IPS DF 19.7 (cell line): ENCODE results near the gene HMG20B.
"Not testable (repeated sequence)": the region's sequence is repeated elsewhere in the genome, so short reads cannot be mapped to it uniquely, and the experiment has no call there.

Experiments
- DNase-seq: peaks from one replicate; pipeline ENCODE4 v3.0.0-alpha.2; 2013; ENCODE audit warnings: low read depth, low spot score

The HMG20B gene

DNA sequence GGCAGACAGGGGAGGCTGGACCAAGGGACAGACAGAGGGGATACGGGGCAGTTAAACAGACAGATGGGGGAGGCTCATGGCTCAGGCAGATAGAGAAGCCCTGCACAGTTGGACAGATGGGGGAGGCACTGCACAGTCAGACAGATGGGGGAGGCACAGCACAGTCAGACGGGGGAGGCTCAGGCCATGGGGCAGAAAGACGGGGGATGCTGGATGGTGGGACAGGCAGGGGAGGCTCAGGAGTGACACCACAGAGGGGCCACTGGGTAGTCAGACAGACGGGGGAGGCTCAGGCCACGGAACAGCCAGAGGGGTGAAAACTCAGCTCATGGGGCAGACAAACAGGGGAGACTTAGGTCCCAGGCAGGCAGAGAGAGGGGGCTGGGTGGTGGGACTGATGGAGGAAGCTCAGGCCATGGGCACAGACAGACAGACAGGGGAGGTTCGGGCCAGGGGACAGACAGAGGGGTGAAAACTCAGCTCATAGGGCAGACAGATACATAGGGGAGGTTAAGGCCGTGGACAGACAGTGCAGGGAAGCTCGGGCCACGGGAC is 16.2 kb upstream of the HMG20B start:
- no peak for DNase-seq

DNA sequence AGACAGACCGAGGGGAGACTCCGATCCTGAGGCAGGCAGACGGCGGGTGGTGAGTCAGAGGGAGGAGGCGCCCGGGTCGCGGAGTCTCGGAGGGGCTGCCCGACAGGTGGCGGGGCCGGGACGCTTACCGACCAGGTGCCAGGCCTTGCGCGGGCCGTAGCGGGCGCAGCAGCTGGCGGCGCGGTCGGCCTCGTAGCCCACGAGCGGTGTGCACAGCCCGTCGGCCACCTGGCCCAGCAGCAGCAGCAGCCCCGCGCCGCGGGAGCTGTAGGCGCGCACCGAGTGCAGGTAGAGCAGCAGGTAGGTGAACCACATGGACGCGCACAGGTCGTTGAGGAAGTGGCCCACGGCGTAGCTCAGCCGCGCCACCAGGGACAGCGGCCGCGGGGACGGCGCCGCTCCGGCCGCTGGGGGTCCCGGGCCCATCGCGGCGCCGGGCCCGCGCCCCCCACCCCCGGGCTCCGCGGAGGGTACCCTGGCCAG is 15.7 kb upstream of the HMG20B start:
- no peak for DNase-seq

DNA sequence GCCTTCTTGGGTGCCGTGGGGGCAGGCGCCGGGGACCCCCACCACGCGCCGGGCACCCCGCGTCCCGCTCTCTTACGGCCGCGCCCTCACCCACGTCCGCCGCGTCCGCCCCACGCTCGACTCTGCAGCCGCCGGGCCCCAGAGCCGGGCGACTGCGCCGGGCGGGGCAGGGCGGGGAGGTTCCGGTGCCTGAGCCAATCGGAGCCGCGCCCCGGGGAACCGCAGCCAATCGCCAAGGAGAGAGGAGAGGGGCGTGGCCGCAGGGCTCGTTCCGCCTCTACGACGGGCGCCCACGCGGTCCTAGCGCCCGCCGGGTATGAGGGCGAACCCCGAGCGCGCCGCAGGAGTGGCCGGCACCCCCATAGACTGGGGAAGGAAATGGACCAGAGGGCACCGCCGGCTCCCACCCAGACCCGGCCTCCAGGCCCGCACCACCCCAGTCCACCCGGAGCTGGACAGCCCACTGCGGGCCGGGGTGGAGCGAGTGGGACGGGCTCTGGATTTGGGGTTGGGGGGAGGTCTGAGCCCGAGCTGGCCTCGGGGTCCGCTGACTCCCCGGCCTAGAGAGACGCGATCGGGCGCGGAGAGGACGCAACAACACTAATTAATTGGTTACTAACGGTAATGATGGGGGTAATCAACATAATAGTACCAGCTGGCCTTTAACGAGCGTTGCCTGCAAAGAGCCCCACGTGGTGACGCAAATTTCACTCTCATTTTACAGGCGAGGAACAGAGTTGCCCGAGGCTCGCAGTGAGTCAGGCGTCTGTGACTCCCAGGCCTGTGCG is 15.1 kb upstream of the HMG20B start, which contains the start of gene MFSD12:
Gene MFSD12, minus strand, starts transcription at position 126 of the 788 bp plus-strand sequence. CDS start 183 bp downstream, outside the sequence.
- DNase-seq = no peak

DNA sequence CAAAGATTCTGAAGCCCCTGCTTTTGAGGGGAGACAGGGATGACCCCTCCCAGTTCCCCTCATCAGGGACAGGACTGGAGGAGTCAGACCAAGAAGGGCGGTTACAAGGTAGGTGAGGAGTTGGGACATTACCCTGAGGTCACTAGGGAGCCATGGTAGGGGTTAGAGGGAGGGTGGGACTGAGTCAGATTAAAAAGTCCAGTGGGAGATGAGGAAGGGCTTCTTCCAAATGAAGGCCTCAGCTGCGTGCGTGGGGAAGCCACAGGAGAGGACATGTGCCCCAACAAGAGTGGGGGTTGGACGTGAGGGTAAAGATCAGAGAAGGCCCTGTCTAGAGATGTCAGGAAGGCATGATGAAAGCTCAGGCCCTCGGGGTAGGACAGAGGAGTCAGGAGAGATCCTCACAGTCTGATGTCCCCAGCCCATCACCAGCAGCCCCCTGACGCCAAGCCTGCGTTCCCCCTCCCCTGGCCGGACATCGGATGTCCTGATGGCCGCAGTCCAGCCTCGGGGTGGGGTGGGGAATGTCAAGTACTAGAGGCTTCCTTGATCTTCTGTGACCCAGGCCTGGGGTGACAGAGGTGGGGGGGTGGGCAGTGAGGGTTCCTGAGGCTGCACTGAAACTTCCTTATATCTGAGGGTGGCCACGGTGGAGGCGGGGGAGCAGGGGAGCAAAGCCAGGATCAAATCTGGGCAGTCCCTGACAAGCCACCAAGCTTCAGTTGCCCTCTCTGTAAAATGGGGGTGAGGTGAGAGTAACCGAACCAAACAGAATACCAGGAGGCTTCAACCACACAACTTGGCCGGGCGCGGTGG is 8.8 kb upstream of the HMG20B start:
- DNase-seq = no peak

DNA sequence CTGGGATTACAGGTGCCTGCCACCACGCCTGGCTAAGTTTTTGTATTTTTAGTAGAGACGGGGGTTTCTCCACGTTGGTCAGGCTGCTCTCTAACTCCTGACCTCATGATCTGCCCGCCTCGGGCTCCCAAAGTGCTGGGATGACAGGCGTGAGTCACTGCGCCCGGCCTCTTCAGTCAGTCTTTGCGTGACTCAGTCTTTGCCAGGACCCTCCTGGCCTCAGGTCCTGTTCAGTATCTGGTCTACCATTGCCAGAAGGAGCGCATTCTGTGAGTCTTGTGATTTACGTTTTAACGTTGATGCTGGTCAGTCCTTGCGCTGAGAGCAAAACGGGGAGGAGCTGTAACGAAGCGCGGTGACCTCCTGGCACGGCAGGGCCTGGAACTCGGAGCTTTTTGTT is 7.6 kb upstream of the HMG20B start:
- DNase-seq = no peak

DNA sequence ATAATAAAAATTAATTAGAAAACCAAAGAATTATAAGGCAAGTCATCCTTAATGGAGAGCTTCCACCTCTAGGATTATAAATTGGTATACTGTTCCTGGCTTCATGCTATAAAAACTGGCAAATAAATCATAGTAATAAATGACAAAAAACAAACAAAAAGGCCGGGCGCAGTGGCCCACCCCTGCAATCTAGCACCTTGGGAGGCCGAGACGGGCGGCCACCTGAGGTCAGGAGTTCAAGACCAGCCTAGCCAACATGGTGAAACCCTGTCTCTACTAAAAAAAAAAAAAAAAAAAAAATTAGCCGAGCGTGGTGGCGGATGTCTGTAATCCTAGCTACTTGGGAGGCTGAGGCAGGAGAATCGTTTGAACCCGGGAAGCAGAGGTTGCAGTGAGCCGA is 2.7 kb upstream of the HMG20B start:
- DNase-seq = not testable (repeated sequence)

DNA sequence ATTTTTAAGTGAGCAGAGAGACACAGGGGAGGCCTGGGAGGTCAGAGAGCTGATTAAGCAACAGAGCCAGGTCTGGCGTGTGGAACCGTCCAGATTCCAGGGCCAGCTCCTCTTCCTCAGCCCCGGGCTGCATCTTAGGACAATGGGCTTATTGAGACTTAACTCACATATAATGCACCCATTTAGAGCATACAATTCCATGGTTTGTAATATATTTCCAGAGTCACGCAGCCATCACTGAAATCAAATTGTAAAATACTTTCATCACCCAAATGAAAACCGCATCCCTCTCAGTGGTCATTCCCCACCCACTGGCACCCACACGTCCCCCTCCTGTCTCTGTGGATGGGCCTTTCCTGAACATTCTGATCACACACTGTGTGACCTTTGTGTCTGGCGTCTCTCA is 2.1 kb upstream of the HMG20B start:
- DNase-seq = no peak

DNA sequence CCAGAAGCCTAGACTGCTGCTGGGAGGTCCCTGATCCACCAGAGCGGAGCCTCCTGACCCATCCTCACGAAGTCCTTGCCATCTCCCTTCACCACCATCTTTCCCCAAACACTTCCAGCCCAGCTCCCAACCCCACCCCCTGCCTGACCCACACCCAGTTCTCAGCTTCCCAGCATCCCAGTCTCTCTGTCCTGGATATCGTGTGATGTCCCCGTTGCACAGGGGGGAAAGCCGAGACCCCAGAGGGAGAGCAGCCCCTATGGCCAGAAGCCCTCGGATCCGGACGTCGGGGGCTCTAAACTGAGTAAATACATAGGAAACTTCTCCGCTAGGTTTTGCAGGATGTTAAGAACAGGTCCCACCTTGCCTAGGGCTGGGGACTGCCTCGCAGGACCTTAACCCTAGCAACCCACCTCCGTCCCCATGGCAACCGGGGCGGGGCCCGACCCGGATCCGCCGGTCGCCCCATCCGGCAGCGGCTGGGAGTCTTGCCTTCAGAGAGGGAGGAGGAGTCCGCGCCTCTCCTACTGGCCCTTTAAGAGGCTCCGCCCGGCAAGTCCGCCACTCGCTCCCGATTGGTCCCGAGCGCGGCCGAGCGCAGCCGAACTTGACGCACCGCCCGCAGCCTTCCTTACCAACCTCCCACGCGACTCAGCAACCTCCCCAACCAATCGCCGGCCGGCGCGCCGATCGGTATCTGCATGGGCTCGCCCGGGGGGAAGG is 451 bp upstream of the HMG20B start:
- peak; percentile 97 for DNase-seq

DNA sequence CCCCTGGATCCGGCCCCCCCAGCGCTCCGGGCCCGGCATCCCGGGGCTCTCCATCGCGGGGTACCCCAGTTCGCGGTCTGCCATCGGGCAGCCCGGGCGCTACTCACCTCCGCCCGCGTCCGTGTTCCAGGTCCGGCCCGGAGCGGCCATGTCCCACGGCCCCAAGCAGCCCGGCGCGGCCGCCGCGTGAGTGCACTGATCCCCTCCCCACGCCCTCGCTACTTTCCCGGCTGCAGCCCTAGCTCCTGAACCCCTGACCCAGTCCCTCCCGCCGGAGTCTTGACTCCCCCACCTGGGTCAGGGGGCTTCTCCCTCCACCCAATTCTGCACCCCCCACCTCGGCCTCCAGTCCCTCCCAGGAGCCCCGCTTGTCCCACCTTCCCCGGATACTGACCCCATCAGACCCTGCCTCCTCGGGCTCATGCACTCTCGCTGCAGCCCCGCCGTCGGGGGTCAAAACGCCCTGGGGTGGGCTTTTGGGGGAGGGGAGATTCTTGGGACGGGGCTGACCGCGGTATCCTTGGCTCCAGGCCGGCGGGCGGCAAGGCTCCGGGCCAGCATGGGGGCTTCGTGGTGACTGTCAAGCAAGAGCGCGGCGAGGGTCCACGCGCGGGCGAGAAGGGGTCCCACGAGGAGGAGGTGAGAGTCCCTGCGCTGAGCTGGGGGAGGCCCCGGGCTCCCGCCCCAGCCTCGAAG is 566 bp downstream of the HMG20B start:
- no peak for DNase-seq

DNA sequence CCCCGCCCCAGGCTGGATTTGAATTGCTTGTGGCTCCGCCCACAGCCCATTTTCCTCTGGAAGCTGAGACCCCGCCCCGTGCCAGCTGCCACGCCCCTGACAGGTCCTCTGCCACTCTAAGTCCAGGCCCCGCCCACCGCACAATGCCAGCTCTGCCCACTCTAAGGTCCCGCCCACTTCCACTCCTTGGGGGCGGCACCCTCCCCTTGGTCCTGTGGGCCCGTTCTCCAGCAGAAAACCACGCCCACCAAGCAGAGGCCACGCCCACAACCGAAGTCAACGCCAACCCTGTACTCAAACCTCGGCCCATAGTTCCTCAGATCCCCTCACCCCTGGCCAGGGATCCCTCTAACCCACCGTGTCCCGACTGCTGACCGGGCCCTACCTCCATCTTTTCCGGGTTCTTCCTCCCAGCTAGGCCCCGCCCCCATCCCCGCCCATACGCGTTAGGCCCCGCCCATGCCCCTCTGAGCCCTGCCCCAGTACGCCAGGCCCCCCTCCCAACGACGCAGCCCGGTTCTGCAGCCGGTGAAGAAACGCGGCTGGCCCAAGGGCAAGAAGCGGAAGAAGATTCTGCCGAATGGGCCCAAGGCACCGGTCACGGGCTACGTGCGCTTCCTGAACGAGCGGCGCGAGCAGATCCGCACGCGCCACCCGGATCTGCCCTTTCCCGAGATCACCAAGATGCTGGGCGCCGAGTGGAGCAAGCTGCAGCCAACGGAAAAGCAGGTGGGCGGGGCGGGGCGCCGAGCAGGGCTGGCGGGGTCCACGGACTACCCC is 1.3 kb downstream of the HMG20B start:
- peak; percentile 61 for DNase-seq

DNA sequence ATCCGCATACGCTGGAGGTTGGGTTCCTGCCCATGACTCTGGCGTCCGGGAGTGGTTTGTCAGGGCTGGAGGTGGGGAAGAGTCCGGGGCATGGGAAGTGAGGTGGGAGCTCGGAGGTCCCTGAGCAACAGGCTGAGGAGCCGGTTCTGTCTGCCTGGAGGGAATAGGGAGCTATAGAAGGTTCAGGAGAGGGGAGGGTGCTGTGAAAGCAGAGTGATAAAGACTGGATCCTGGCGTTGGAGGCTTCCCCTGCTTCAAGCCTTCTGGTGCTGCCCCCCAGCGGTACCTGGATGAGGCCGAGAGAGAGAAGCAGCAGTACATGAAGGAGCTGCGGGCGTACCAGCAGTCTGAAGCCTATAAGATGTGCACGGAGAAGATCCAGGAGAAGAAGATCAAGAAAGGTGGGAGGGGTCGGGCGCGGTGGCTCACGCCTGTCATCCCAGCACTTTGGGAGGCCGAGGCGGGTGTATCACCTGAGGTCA is 2.6 kb downstream of the HMG20B start:
- no peak for DNase-seq

DNA sequence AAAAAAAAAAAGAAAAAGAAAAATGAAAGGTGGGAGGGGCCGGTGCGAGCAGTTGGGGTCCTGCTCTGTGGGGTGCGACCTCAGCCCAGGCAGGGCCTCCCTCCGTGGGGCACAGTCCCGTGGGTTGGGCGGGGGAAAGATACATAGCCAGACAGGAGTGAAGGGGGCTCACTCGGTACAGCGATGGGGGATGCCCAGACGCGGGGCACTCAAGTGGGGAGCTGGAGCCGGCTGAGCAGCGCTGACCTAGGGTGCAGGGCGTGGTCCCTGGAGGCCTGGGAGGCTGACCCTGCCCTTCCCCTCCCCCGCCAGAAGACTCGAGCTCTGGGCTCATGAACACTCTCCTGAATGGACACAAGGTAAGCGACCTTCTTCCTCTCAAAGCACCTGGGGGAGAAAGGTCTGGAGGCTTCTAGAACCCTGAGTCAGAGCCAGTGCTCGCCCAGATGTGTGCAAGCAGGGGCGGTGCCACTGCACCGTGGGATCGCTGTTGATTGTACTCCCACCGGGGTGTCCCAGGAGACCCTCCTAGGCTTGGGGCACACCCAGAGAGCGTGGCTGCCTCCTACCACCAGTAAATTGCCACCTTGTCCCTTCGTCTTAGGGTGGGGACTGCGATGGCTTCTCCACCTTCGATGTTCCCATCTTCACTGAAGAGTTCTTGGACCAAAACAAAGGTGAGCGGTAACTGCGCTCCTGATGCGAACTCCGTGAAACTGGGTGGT is 3.4 kb downstream of the HMG20B start:
- DNase-seq = no peak

DNA sequence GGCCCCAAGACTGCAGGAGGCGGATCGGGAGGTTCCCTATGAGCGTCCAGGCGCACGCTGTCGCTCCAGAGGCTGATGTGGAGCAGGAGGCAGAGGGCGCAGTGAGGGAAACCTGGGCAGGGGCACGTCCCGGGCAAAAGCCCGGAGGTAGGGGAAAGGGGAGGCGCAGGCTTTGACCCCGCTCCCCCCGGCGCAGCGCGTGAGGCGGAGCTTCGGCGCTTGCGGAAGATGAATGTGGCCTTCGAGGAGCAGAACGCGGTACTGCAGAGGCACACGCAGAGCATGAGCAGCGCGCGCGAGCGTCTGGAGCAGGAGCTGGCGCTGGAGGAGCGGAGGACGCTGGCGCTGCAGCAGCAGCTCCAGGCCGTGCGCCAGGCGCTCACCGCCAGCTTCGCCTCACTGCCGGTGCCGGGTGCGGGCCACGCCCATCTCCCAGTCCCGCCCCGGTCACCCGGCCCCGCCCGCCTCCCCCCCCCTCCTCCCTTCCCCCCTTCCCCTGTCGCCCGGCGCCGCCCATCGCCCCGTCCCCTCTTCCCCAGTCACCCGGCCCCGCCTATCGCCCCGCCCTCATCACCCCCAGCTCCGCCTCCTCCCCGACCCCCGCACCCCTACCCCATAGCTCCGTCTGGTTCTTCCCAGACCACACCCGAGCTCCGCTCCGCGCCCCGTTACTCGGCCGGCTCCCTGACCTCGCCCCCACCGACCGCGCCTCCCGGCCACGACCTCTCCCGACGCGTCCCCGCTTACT is 4.1 kb downstream of the HMG20B start:
- DNase-seq = no peak

DNA sequence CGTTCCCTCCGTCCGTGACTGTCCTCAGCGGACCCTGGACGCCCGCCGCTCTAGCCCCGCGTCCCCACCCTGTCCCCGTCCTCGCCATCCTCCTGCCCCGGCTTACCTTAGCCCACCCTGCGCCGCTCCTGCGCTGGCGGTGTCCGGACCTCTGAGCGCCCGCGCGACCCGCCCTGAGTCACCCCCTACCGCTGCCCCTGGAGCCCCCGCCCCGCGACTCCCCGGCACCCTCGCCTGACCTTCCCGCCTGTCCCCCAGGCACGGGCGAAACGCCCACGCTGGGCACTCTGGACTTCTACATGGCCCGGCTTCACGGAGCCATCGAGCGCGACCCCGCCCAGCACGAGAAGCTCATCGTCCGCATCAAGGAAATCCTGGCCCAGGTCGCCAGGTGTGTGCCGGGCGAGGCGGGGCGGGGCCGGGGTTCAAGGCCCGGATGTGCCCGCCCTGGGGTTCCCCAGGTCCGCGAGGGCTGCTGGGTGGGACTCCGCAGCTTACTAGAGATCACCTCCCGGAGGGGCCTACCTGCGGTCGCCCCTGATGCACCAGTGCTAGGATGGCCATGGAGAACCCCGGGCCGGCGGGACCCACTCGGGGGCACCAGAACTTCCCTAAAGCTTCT is 5.1 kb downstream of the HMG20B start:
- no peak for DNase-seq

DNA sequence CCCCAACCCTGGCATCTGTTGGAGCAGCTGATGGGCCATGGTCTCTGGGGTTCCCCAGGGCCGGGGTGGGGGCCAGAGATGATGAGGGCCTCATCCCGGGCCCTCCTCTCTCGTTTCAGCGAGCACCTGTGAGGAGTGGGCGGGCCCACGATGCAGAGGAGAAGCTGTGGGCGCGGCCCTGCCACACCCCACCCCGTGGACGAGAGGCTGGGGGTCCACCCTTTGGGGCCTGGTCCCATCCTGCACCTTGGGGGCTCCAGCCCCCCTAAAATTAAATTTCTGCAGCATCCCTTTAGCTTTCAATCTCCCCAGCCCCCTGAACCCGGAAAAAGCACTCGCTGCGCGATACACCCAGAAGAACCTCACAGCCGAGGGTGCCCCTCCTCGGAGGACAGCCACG is 5.6 kb downstream of the HMG20B start:
- DNase-seq = no peak

DNA sequence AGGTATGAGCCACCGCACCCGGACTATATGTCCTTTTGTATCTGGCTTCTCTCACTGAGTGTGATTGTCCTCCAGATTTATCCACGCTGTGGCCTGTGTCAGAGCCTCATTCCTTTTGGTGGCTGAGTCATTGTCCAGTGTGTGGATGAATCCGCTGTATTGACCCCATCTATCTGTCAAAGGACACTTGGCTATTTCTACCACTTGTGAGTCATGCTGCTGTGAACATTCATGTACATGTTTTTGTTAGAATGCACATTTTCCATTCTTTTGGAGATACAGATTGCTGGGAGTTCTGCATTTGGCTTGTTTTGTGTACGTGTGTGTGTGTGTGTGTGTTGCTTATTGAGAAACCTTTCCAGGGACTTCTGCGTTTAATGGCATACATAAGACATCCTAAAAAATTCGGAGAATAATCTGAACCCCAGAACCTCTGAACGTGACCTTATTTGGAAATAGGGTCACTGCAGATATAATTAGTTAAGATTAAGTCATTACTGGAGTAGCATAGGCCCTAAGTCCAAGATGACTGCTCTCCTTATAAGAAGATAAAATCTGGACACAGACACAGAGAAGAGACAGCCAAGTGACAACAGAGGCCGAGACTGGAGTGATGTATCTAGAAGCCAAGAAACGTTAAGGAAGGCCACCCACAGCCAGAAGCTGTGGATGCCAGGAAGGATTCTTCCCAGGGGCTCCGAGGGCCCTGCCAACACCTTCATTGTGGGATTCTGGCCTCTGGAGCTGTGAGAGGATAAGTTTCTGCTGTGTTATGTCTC is 7.6 kb downstream of the HMG20B start:
- no peak for DNase-seq

DNA sequence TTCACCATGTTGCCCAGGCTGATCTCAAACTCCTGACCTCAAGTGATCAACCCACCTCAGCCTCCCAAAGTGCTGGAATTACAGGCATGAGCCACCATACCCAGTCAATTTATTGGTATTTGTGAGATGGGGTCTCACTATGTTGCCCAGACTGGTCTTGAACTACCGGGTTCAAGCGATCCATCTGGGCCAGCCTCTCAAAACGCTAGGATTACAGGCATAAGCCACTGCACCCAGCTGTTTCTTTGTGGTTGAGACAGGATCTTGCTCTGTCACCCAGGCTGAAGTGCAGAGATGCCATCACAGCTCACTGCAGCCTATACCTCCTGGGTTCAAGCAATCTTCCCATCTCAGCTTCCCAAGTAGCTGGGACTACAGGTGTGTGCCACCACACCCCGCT is 9.0 kb downstream of the HMG20B start:
- not testable (repeated sequence) for DNase-seq
